Esophagus muscularis mucosa (tissue), 3 donors: ENCODE measurements around the gene AXL.

Experiments used
- CTCF ChIP-seq, 3 experiments: fragments of 200-600 bp in 2 of 3; fragments of 450-650 bp in 1 of 3; sonication (generic) in 2 of 3; IDR thresholded peaks; one replicate each; pipeline ENCODE4 v1.5.1; 2017 to 2019; ENCODE audit warnings: antibody characterized with exemption in 3 of 3, mild to moderate bottlenecking in 2 of 3, moderate library complexity in 1 of 3
- POLR2A ChIP-seq: fragments of 450-650 bp; IDR thresholded peaks from one replicate; pipeline ENCODE4 v1.6.1; 2017; ENCODE audit warnings: antibody characterized with exemption, moderate library complexity, mild to moderate bottlenecking, low read depth

GRCh38 chr19:41239363-41239762 is 20.3 kb downstream of the AXL start:
- no peak for TF ChIP-seq CTCF (IDR thresholded peaks at IDR 0.05)
- no peak for TF ChIP-seq POLR2A
